Ramos (cell line): ENCODE measurements around the gene FGD5.

Experiments used
- in situ Hi-C: fragments of 300-500 bp; cut with MboI; formaldehyde crosslinking; loops from one replicate; pipeline ENCODE4 v1.14.3; 2022; ENCODE audit warnings: low sequenced_read_pairs; ENCODE audit not compliant: unreplicated experiment

Gene FGD5

GRCh38 chr3:14785207-14786155, 33.3 kb upstream of the FGD5 start:
- in situ Hi-C loops: loop anchor here (25.0 kb wide), 1 partner anchor 127 kb away; no protein-coding TSS in a partner anchor

- in situ Hi-C loops: loop anchor here (25.0 kb wide), 1 partner anchor 126 kb away; no protein-coding TSS in a partner anchor
Measured at GRCh38 chr3:14786369-14786768, 32.4 kb upstream of the FGD5 start.

- in situ Hi-C loops: loop anchor here (25.0 kb wide), 1 partner anchor 125 kb away; no protein-coding TSS in a partner anchor
Measured at GRCh38 chr3:14787630-14788029, 31.1 kb upstream of the FGD5 start.

DNA sequence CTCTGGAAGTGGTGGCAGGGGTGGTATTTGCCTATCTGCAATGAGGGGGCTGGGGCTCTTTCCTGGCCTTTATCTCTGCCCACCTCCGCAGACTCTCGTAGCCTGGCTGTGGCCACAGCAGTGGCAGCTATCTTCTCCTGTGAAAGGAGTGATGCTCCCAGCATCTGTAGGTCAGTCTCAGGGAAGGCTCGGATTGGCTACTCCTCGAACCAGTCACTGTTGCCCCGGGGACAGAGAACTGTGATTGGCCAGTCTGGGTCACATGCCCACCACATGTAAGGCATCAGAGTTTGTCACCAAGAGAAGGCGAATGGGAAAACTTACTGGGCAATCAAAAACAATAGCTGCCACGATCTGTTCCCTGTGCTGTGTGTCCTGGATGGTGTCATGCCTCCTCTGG, 30.1 kb upstream of the FGD5 start:
- in situ Hi-C loops: loop anchor here (25.0 kb wide), 1 partner anchor 124 kb away; no protein-coding TSS in a partner anchor

- in situ Hi-C loops: loop anchor here (25.0 kb wide), 1 partner anchor 123 kb away; no protein-coding TSS in a partner anchor
Measured at GRCh38 chr3:14789221-14789620, 29.5 kb upstream of the FGD5 start.

DNA sequence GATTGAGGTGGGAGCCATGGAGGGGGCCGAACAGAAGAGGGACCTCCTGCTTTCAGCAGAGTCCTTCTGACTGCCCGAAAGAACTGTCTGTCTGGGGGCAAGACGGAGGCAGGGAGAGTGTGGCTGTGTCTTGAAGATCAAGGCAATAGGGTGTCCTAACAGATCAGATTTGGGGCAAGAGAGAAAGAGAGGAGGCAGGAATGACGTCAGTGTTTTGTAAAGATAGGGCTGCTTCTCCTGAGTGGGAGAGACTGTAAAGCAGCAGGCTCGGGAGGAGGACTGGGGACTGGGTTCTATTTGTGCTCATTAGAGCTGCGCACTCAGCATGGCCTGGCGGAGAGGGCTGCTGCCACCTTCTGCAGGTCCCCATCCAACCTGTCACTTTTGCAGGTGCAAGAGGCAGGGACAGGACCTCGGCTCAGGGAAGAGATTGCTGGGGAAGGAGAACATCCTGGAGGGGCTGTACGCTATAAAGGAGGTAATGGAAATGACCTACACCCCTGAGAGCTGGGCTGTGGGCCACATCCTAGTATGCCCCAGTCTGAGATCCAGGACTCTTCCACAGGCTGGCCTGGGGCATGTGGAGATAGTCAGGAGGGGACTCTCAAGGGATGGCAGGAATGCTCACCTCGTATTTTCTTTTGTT, 29.0 kb upstream of the FGD5 start:
- in situ Hi-C loops: loop anchor here (25.0 kb wide), 1 partner anchor 123 kb away; no protein-coding TSS in a partner anchor

DNA sequence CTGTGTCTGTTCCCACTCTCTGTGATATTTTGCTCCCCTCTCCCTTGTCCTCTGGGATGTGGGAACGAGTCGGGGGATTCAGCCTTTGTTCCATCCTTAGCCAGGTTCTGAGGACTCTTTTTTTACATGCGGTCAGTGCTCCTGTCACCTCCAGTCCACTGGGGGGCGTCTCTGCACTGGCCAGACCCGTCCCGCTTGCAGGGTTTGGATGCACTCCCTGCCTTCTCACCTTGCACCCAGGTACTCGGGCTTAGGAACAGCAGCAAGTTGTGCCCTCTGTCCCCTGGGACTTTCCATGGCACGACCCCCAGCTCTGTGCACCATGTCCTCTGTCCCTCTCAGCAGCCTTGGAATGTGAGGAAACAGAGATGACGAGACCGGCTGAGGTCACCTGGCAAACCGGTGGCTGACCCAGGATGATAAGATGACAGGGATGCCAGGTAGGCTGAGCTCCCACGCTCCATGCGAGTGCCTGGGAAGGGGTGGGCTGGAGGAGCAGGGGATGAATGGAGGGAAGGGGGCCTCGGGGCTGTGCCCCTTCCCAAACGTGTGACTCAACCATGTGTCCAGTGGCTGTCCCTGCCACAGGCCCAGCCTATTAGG, 27.3 kb upstream of the FGD5 start:
- in situ Hi-C loops: loop anchor here (25.0 kb wide), 1 partner anchor 121 kb away; no protein-coding TSS in a partner anchor

- in situ Hi-C loops: loop anchor here (25.0 kb wide), 1 partner anchor 120 kb away; no protein-coding TSS in a partner anchor
Measured at GRCh38 chr3:14792691-14793121, 26.1 kb upstream of the FGD5 start.

DNA sequence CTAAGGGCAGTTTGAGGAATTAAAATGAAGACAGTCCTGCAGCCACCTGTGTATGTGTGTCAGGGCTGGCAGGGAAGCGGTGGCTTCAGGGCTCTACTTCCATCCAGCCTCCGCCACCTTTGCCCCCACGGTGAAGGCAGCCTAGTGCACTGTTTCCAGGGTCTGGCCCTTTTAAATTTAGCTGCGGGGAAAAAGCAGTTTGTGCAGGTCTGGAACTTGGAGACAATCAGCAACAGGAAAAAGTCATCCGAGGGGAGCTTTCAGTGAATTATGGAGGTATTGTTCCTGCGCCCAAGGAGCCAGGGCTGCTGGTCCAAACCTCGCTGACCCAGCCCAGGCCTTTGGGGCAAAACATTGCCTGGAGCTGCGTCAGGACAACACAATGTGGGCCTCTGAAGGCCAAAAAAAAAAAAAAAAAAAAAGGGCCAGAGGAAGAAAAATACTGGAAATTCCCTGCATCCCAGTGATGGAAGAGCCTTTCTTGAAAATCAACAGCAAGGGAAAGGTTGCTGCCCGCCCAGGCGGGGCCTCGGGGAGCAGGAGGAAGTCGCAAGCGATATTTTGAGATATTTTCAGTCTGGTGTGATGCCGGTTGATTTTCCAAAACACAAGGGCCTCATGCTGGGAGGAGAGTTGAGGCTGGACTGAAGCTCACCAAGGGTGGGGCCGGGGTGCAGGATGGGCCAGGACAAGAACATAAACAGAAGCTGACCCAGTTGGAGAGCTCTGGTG, 25.5 kb upstream of the FGD5 start:
- in situ Hi-C loops: loop anchor here (25.0 kb wide), 1 partner anchor 119 kb away; no protein-coding TSS in a partner anchor

GRCh38 chr3:14793858-14794234, 24.9 kb upstream of the FGD5 start:
- in situ Hi-C loops: loop anchor here (25.0 kb wide), 1 partner anchor 118 kb away; no protein-coding TSS in a partner anchor

- in situ Hi-C loops: loop anchor here (25.0 kb wide), 1 partner anchor 118 kb away; no protein-coding TSS in a partner anchor
Measured at GRCh38 chr3:14794435-14794834, 24.3 kb upstream of the FGD5 start.

DNA sequence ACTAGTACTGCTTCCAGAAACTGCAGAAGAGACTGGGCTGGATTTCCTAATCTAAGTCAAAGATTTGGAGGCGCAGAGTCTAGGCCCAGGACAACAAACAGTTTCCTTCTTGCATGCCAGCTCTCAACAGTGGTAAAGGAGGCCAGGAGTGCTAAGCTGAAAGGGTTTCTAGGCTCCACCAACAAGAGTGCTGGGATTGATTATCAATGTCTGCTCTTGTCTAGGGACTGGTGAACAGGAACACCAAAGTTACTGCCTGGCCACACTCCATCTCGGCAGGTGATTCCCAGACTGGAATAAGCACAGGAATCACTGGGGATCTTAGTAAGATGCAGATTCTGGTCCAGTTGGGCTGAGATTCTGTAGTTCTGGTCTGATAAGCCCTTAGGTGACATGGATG, 22.8 kb upstream of the FGD5 start:
- in situ Hi-C loops: loop anchor here (25.0 kb wide), 1 partner anchor 116 kb away; no protein-coding TSS in a partner anchor

GRCh38 chr3:14796403-14797077, 22.2 kb upstream of the FGD5 start:
- in situ Hi-C loops: loop anchor here (25.0 kb wide), 1 partner anchor 116 kb away; no protein-coding TSS in a partner anchor

DNA sequence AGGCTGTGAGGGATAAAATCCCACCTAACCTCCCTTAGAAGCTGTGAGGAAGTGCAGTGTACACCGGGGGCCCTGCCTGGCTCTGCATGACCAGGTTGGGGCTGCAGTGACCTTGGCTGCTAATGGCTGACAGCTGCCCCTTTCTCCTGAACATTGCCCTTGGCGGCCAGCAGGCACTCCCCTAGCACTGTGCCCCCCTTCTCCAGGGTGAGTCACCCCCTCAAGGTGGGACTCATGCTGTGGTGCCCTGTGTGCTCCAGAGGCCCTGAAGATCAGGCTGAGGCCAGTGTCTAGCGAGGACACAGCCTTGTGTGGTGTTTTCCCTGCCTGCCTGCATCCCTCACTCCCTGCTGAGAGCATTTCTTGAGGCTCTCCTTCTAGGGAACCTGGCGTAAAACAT, 21.0 kb upstream of the FGD5 start:
- in situ Hi-C loops: loop anchor here (25.0 kb wide), 1 partner anchor 115 kb away; no protein-coding TSS in a partner anchor

DNA sequence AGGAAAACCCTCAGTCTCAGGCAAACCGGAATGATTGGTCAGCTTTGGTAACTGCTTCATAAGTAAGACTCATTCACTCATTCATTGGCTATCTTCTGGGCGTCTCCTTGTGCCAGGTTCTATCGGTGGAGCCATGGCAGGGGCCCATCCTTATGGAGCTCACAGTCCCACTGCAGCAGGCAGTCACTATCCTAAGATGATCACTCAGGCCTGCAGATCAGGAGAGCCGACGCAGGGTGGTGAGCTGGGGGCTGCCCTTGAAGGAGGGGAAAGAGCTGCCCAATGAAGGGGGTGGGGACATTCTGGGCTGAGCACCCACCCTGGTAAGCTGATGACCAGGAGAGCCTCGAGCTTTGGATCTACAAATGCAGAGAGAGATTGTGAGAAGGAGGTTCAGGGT, 20.5 kb upstream of the FGD5 start:
- in situ Hi-C loops: loop anchor here (25.0 kb wide), 1 partner anchor 114 kb away; no protein-coding TSS in a partner anchor

DNA sequence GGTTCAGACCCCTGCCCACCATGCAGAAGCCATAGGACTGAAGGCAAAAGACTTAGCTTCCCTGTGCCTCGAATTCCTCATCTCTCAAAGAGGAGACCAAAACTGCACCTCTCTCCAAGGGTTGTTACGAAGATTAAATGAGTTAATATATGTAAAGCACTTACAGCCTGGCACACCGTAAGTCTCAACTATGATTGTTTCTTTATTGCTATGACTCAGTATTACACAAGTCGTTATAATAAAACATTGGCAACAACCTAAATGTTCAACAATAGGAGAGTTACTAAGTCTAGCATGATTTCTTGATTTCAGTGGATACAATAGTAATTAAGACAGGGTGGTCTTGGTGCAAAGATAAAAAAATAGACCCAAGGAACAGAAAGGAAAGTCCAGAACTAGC, 19.6 kb upstream of the FGD5 start:
- in situ Hi-C loops: loop anchor here (25.0 kb wide), 1 partner anchor 113 kb away; no protein-coding TSS in a partner anchor

GRCh38 chr3:14801031-14801430, 17.7 kb upstream of the FGD5 start:
- in situ Hi-C loops: no loop called here

GRCh38 chr3:14801668-14802380, 16.9 kb upstream of the FGD5 start:
- in situ Hi-C loops: no loop called here
